HCT116 (cell line): ENCODE results near the gene DDX24. TPM values are rescaled to one million over a fixed set of nuclear protein-coding genes. Genes with fewer than 3 reads are reported as not detected.

Experiments
- ATAC-seq: fragments of 200-7000 bp; cut with Tn5 transposase; 2 replicates; pipeline ENCODE4 v1.9.1; 2020; ENCODE audit warnings: mild to moderate bottlenecking, moderate library complexity
- BruUV-seq: library from RNA; stranded (reverse); fragments of 400-500 nt; replicated peaks from 2 replicates; lab custom pipeline; 2021; lab: Mats Ljungman, UMichigan
- CTCF ChIA-PET: fragments of 300-600 bp; sonication (Branson Sonifier 250); formaldehyde crosslinking; loops from one replicate; lab custom pipeline; 2021; ENCODE audit warnings: antibody characterized with exemption; lab: Charles Lee
- POLR2A ChIA-PET: fragments of 300-600, 350-600 bp; sonication (Branson Sonifier 250); formaldehyde crosslinking; loops from one replicate; lab custom pipeline; 2021; ENCODE audit warnings: antibody characterized with exemption; lab: Charles Lee
- RAD21 ChIA-PET, 2 experiments: fragments of 300-600 bp; sonication (Branson Sonifier 250); formaldehyde crosslinking; loops; one replicate each; lab custom pipeline; 2023; ENCODE audit warnings: low total read pairs in 2 of 2; ENCODE audit not compliant: uncharacterized antibody in 2 of 2, unreplicated experiment in 2 of 2, low non-redundant PET in 1 of 2; lab: Charles Lee
- DNase-seq: peaks from one replicate; pipeline ENCODE4 v3.0.0-alpha.2; 2010; ENCODE audit warnings: low read depth, low spot score
- H2AFZ ChIP-seq: fragments of 200-600 bp; shearing (Covaris generic), sonication (generic); 2 replicates; pipeline ENCODE4 v1.6.1; 2017; ENCODE audit warnings: low read depth, mixed run types, mixed read lengths, antibody characterized with exemption, low read length; ENCODE audit not compliant: poor library complexity, severe bottlenecking
- H3K27ac ChIP-seq: 2 replicates; pipeline ENCODE4 v1.5.1; 2012; ENCODE audit warnings: low read depth, low read length
- H3K27me3 ChIP-seq: fragments of 200-600 bp; sonication (generic); 2 replicates; pipeline ENCODE4 v1.6.1; 2016; ENCODE audit warnings: mixed run types, low read length, mixed read lengths; ENCODE audit not compliant: insufficient read depth
- H3K36me3 ChIP-seq, 2 experiments: fragments of 200-500 bp in 1 of 2; fragments of 200-600 bp in 1 of 2; sonication (Bioruptor generic) in 1 of 2; sonication (generic) in 1 of 2; 2 replicates each; pipeline versions ENCODE4 v1.5.1 to v1.6.1; 2014 to 2016; ENCODE audit warnings: low read length in 2 of 2, inconsistent platforms in 1 of 2, mixed read lengths in 1 of 2, mixed run types in 1 of 2; ENCODE audit not compliant: insufficient read depth in 2 of 2, control insufficient read depth in 1 of 2
- H3K4me1 ChIP-seq, 2 experiments: fragments of 200-600 bp in 1 of 2; sonication (generic) in 1 of 2; 2 replicates each; pipeline versions ENCODE4 v1.5.1 to v1.6.1; 2012 to 2017; ENCODE audit warnings: low read length in 2 of 2, inconsistent platforms in 1 of 2, mild to moderate bottlenecking in 1 of 2, mixed read lengths in 1 of 2, mixed run types in 1 of 2, moderate library complexity in 1 of 2; ENCODE audit not compliant: insufficient read depth in 2 of 2, control insufficient read depth in 1 of 2
- H3K4me2 ChIP-seq: fragments of 200-600 bp; sonication (generic); 2 replicates; pipeline ENCODE4 v1.6.1; 2017; ENCODE audit warnings: mixed run types, low read length, mixed read lengths
- H3K4me3 ChIP-seq, 2 experiments: fragments of 200-600 bp in 1 of 2; sonication (generic) in 1 of 2; replicated peaks in 1 of 2; 2 replicates each; pipeline ENCODE4 v1.5.1; 2011 to 2016; ENCODE audit warnings: low read length in 2 of 2, control low read depth in 1 of 2, low read depth in 1 of 2, mild to moderate bottlenecking in 1 of 2, mixed read lengths in 1 of 2, mixed run types in 1 of 2
- H3K79me2 ChIP-seq: fragments of 200-600 bp; sonication (generic); 2 replicates; pipeline ENCODE4 v1.6.1; 2017; ENCODE audit warnings: mild to moderate bottlenecking, mixed run types, low read length, moderate library complexity, mixed read lengths; ENCODE audit not compliant: insufficient read depth
- H3K9ac ChIP-seq: fragments of 200-600 bp; sonication (generic); 2 replicates; pipeline ENCODE4 v1.6.1; 2016; ENCODE audit warnings: low read length, mixed read lengths
- H3K9me2 ChIP-seq: fragments of 200-600 bp; sonication (generic), shearing (Covaris generic); 2 replicates; pipeline ENCODE4 v1.6.1; 2017; ENCODE audit warnings: mixed run types, mild to moderate bottlenecking, moderate library complexity; ENCODE audit not compliant: insufficient read depth
- H3K9me3 ChIP-seq, 2 experiments: fragments of 200-500 bp in 1 of 2; fragments of 200-600 bp in 1 of 2; sonication (Bioruptor generic) in 1 of 2; sonication (generic) in 1 of 2; 2 replicates each; pipeline ENCODE4 v1.6.1; 2014 to 2017; ENCODE audit warnings: low read length in 2 of 2, mixed read lengths in 2 of 2, inconsistent platforms in 1 of 2, low read depth in 1 of 2, mild to moderate bottlenecking in 1 of 2, mixed run types in 1 of 2, moderate library complexity in 1 of 2; ENCODE audit not compliant: control insufficient read depth in 1 of 2, insufficient read depth in 1 of 2
- H4K20me1 ChIP-seq: fragments of 200-600 bp; sonication (generic), shearing (Covaris generic); 2 replicates; pipeline ENCODE4 v1.6.1; 2017; ENCODE audit warnings: mixed run types, mild to moderate bottlenecking, moderate library complexity; ENCODE audit not compliant: insufficient read depth
- ATF3 ChIP-seq: IDR thresholded peaks from 2 replicates; pipeline ENCODE4 v1.6.1; 2012
- CBX3 ChIP-seq: IDR thresholded peaks from 2 replicates; pipeline ENCODE4 v1.6.1; 2012; ENCODE audit warnings: low read depth
- CEBPB ChIP-seq: IDR thresholded peaks from 2 replicates; pipeline ENCODE4 v1.6.1; 2012; ENCODE audit warnings: low read depth
- EGR1 ChIP-seq: IDR thresholded peaks from 2 replicates; pipeline ENCODE4 v1.6.1; 2012; ENCODE audit warnings: low read depth
- EZH2 ChIP-seq: fragments of 200-600 bp; sonication (generic); IDR thresholded peaks from 2 replicates; pipeline ENCODE4 v1.6.1; 2017; ENCODE audit warnings: antibody characterized with exemption, mixed run types
- EZH2phosphoT487 ChIP-seq: fragments of 200-600 bp; IDR thresholded peaks from 2 replicates; pipeline ENCODE4 v1.6.1; 2018; ENCODE audit warnings: antibody characterized with exemption, borderline replicate concordance
- FOSL1 ChIP-seq: IDR thresholded peaks from 2 replicates; pipeline ENCODE4 v1.6.1; 2012; ENCODE audit warnings: low read depth
- JUND ChIP-seq: IDR thresholded peaks from 2 replicates; pipeline ENCODE4 v1.6.1; 2012
- MAX ChIP-seq: IDR thresholded peaks from 2 replicates; pipeline ENCODE4 v1.6.1; 2012
- POLR2A ChIP-seq: IDR thresholded peaks from 2 replicates; pipeline ENCODE4 v1.7.0; 2011; ENCODE audit warnings: borderline replicate concordance; ENCODE audit not compliant: insufficient read depth, insufficient read length; ENCODE audit errors: extremely low read depth
- POLR2AphosphoS5 ChIP-seq: IDR thresholded peaks from 2 replicates; pipeline ENCODE4 v1.6.1; 2011; ENCODE audit warnings: mild to moderate bottlenecking, low read depth, low read length, moderate library complexity
- RAD21 ChIP-seq: IDR thresholded peaks from 2 replicates; pipeline ENCODE4 v1.6.1; 2012; ENCODE audit warnings: low read depth, mild to moderate bottlenecking
- REST ChIP-seq: IDR thresholded peaks from 2 replicates; pipeline ENCODE4 v1.6.1; 2012; ENCODE audit warnings: low read depth
- SIN3A ChIP-seq: IDR thresholded peaks from 2 replicates; pipeline ENCODE4 v1.6.1; 2012; ENCODE audit warnings: low read depth
- SP1 ChIP-seq: IDR thresholded peaks from 2 replicates; pipeline ENCODE4 v1.6.1; 2012; ENCODE audit warnings: low read depth
- SRF ChIP-seq: IDR thresholded peaks from 2 replicates; pipeline ENCODE4 v1.6.1; 2012; ENCODE audit warnings: low read depth
- YY1 ChIP-seq: IDR thresholded peaks from 2 replicates; pipeline ENCODE4 v1.6.1; 2011; ENCODE audit warnings: low read length, low read depth, moderate library complexity, mild to moderate bottlenecking; ENCODE audit not compliant: insufficient replicate concordance; ENCODE audit errors: extremely low read depth
- ZBTB33 ChIP-seq: IDR thresholded peaks from 2 replicates; pipeline ENCODE4 v1.6.1; 2011; ENCODE audit warnings: mild to moderate bottlenecking, low read length, moderate library complexity; ENCODE audit not compliant: insufficient replicate concordance; ENCODE audit errors: extremely low read depth
- ZFX ChIP-seq: fragments of 450-650 bp; IDR thresholded peaks from 2 replicates; pipeline ENCODE4 v1.6.1; 2017
- ZNF274 ChIP-seq: fragments of 200-500 bp; sonication (Bioruptor generic); IDR thresholded peaks from 2 replicates; pipeline ENCODE4 v1.6.1; 2014; ENCODE audit warnings: mild to moderate bottlenecking, low read depth, low read length, inconsistent platforms
- intact Hi-C: fragments of 100-400 bp; cut with micrococcal nuclease; formaldehyde crosslinking; loops from 2 replicates; pipeline ENCODE4 v1.10.0; 2022
- total RNA-seq: library from RNA; stranded (reverse); gene quantifications from one replicate; pipeline ENCODE4 v1.2.1, GENCODE V29; 2021; ENCODE audit not compliant: unreplicated experiment

Gene DDX24
- total RNA-seq, 1 experiment from 2014 or later = 169 TPM

DNA sequence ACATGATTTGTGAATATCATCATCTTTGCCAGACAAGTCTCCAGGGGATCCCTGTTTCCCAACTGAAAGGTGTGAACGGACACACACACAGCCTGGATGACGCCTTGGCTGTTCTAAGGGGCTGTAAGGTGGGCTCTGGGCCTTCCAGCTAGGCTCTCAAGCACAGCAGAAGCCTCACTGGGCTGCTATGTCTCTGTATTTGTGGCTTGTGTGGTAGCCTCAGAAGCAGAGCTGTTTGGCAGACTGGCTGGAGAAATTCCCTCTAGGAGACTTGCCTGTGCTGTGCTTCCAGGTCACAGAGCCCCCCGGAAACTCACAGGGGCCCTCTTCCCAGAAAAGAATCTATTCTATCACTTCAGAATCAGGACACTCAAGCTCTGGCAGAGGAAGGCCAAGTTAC lies 33.4 kb downstream of the DDX24 start (continued):
- TF ChIP-seq SIN3A (no peak), ZNF274 (no peak), POLR2A (no peak)

GRCh38 chr14:94046696-94047250 lies 34.2 kb downstream of the DDX24 start:
- Histone ChIP-seq H3K27ac (no peak overlapping the region), H3K79me2 (no peaks in the 10 kb centered on the region; the same call in 1 of the 2 replicates), H3K9ac (no peak overlapping the region), H3K9me3 (no peaks in the 10 kb centered on the region), H3K27me3 (no peaks in the 10 kb centered on the region), H3K4me1 (no peaks in the 10 kb centered on the region), H4K20me1 (no peaks in the 10 kb centered on the region), H3K36me3 (peaks cover 24 to 40% of the 10 kb centered on the region in 2 experiments; a peak in 3 of 4 replicates), H3K4me2 (no peak overlapping the region), H3K9me2 (no peaks in the 10 kb centered on the region), H2AFZ (no peak overlapping the region), H3K4me3 (no peak overlapping the region)
- ChIA-PET RAD21 (no interaction called here), POLR2A (no interaction called here), CTCF (no interaction called here)
- intact Hi-C loops = no loop called here
- BruUV-seq = no TSS peak
- ATAC-seq = no peak
- no peak for DNase-seq
- TF ChIP-seq ZBTB33 = no peak
- no peak for TF ChIP-seq ZNF274
- no peak for TF ChIP-seq SRF
- TF ChIP-seq EZH2 = no peak
- TF ChIP-seq JUND = no peak
- no peak for TF ChIP-seq ZFX
- TF ChIP-seq REST = no peak
- TF ChIP-seq CEBPB = no peak
- TF ChIP-seq MAX = no peak
- no peak for TF ChIP-seq ATF3
- TF ChIP-seq RAD21 = no peak
- TF ChIP-seq EZH2phosphoT487 = no peak
- no peak for TF ChIP-seq POLR2AphosphoS5
- no peak for TF ChIP-seq FOSL1
- no peak for TF ChIP-seq CBX3
- TF ChIP-seq EGR1 = no peak
- TF ChIP-seq YY1 = no peak
- TF ChIP-seq SP1 = no peak
